ENCODE results near the gene TIMP2. TPM values are rescaled to one million over a fixed set of nuclear protein-coding genes. Genes with fewer than 3 reads are reported as not detected.
A peak's percentile ranks its signal among the peaks of the same experiment; 100 is the strongest.

TIMP2 gene
- total RNA-seq, 1 donor from 2014 or later, result 318 TPM

DNA sequence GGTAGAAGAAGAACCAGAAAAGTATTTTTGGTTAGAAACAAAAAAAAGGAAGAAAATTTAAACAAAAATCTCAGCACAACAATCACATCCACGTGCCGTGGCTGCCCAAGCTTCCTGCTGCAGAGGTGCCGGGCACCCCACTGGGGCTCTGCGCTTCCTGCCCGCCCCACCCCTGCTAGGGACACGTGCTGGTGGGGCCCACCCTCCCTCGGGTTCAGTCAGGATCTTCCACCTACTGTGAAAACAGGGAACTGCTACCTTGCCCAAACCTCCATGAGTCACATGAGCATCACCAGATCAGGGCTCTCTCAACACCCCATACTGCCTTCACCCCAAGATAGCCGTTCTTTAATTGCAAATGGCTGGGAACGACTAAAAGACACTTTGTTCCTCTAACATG is 118.7 kb downstream of the TIMP2 start:
- intact Hi-C loops (cut with DNase I), result no loop called here
- Histone ChIP-seq H3K9me3 (no peaks in the 10 kb centered on the region), H3K4me1 (peaks cover 4% of the 10 kb centered on the region), H3K4me3 (no peak overlapping the region), H3K36me3 (peaks cover 94% of the 10 kb centered on the region), H3K27ac (no peak overlapping the region), H3K27me3 (no peaks in the 10 kb centered on the region)
- ATAC-seq, result peak; percentile 65
- no peak for TF ChIP-seq CTCF (IDR thresholded peaks at IDR 0.05)
- DNase-seq, result no peak

DNA sequence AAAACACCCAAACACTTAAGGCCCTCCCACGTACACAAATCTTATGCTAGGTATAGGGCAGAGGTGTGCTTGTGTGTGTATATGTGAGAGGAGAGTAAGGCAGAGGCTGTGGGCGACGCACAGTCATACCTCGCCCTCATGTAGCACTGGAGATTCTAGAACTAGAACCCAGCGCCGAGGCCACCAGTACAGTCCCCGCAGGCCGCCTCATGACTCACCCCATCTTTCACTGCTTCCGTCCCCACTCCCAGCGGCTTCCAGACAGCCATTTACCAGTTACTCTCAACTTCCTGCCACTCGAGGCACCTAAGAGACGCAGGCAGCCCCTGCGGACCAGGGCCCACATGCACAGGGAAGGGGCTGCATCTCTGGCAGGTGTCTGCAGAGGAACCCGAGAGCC is 119.9 kb downstream of the TIMP2 start:
- Histone ChIP-seq H3K27ac (peak overlapping the region; percentile 45), H3K27me3 (no peaks in the 10 kb centered on the region), H3K4me1 (peaks cover 4% of the 10 kb centered on the region), H3K4me3 (no peak overlapping the region), H3K36me3 (peaks cover 88% of the 10 kb centered on the region), H3K9me3 (no peaks in the 10 kb centered on the region)
- intact Hi-C loops (cut with DNase I), result no loop called here
- peak; percentile 4 for ATAC-seq
- TF ChIP-seq CTCF (IDR thresholded peaks at IDR 0.05), result no peak
- no peak for DNase-seq

GRCh38 chr17:78804777-78805176 is 120.4 kb downstream of the TIMP2 start:
- DNase-seq (no peak), ATAC-seq (no peak)
- intact Hi-C loops (cut with DNase I), result no loop called here
- Histone ChIP-seq H3K36me3 (peaks cover 82% of the 10 kb centered on the region), H3K4me3 (no peak overlapping the region), H3K4me1 (peaks cover 4% of the 10 kb centered on the region), H3K27ac (peak overlapping the region; percentile 45), H3K27me3 (no peaks in the 10 kb centered on the region), H3K9me3 (no peaks in the 10 kb centered on the region)
- no peak for TF ChIP-seq CTCF (IDR thresholded peaks at IDR 0.05)

DNA sequence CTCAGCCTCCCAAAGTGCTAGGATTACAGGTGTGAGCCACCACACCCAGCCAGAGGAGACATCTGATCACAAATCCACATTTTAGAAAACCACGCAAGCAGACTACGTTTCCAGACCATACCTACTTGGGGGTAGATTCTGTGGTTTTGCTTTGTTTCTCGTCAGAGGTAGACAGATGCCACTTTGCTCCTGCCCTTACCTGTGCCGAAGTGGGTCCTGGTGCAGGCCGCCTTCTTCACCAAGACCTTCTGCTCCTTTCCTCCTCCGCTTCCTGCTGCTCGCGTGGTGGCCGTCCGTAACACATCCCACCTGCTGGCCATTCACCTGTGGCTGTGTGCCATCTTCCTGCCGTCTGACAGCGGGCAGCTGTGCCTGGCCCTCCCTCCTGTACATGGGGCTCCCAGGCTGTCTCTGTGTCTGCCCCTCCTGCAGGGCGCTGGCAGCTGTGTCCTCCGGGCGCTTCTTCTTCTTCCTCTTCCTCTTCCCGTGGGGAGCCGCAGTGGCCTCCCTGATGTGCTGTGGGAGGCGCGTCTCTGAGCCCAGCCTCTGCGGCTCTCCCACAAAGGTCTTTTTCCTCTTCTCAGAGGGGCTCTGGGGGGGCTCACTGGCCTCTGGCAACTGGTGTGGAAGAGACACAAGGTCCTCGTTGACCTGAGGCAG is 121.9 kb downstream of the TIMP2 start:
- intact Hi-C loops (cut with DNase I), result no loop called here
- DNase-seq (no peak), ATAC-seq (peak; percentile 28)
- H3K4me1 ChIP-seq, result peaks cover 4% of the 10 kb centered on the region
- H3K4me3 ChIP-seq, result no peak overlapping the region
- H3K36me3 ChIP-seq, result peaks cover 75% of the 10 kb centered on the region
- H3K27ac ChIP-seq, result no peak overlapping the region
- no peaks in the 10 kb centered on the region for H3K27me3 ChIP-seq
- TF ChIP-seq CTCF (IDR thresholded peaks at IDR 0.05), result no peak
- no peaks in the 10 kb centered on the region for H3K9me3 ChIP-seq

Other genes starting within 250 kb of the TIMP2 start
- 103 TPM for gene CYTH1, start 143.1 kb downstream of the TIMP2 start, total RNA-seq
- gene USP36, start 84.6 kb downstream of the TIMP2 start, total RNA-seq, result 69.6 TPM
- gene CEP295NL, start 22.2 kb downstream of the TIMP2 start, total RNA-seq, result 4.2 TPM
- 405 TPM for gene LGALS3BP, start 54.5 kb upstream of the TIMP2 start, total RNA-seq
- 59.6 TPM for gene CANT1, start 84.4 kb upstream of the TIMP2 start, total RNA-seq
- 28.3 TPM for gene C1QTNF1, start 98.8 kb upstream of the TIMP2 start, total RNA-seq
- 58.2 TPM for gene ENGASE, start 149.4 kb upstream of the TIMP2 start, total RNA-seq